GM12873 (cell line): ENCODE results near the gene C15orf39.

Experiments used
- CTCF ChIP-seq: IDR thresholded peaks from 2 replicates; pipeline ENCODE4 v1.5.1; 2012; ENCODE audit warnings: low read depth, mild to moderate bottlenecking, moderate library complexity, low read length, control low read depth; ENCODE audit not compliant: insufficient read depth; ENCODE audit errors: missing control alignments

Gene C15orf39

DNA sequence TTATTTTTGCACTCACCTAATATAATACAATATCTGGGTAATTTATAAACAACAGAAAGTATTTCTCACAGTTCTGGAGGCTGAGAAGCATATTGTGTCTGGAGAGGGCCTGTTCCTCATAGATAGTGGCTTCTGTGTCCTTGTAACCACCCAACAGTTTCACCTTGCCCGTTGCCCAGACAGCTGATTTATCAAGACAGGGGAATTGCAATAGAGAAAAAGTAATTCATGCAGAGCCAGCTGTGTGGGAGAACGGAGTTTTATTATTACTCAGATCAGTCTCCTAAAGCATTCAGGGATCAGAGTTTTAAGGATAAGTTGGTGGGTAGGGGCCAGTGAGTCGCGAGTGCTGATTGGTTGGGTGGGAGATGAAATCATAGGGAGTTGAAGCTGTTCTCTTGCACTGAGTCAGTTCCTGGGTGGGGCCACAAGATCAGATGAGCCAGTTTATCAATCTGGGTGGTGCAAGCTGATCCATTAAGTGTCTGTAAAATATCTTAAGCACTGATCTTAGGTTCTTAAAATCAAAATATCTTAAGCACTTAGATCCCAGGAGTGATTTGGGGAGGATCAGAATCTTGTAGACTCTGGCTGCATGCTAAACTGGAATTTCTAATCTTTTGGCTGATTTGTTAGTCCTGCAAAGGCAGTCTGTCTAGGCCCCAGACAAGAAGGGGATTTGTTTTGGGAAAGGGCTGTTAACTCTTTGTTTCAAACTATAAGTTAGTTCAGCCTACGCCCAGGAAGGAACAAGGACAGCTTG lies 33.9 kb upstream of the C15orf39 start:
- TF ChIP-seq CTCF: no peak

DNA sequence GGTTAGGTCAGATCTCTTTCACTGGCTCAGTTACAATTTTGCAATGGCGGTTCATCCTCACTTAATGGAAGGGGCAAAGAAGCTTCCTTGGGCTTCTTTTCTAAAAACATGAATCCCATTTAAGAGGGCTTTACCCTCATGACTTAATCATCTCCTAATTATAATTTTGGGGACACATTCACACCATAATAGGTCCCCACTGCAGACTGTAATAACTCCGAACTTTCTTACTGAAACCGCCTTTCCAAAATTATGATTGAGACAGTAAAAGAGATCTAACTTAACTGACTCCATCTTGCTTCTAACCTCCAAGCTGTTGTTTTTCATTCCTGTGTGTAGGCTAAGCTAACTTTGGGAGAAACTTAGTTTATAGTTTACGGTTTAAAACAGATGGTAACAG lies 33.3 kb upstream of the C15orf39 start:
- TF ChIP-seq CTCF: no peak

DNA sequence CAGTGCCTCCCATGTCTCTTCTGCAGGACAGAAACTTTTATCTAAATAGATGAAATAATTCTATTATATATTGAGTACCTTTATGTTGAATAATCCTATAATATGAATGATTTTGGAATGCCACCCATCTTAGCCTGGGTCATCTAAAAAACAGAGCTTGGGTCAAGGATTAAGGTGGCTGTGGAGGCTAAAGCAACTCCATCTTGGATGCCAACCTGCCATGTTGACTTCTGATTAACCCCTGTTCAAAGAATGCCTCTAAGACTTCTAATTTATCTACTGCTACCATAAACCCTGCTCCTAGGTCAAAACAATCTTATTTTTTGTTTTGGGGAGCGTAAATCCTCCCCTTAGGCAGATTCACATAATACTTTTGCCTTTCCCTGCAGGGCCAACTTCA lies 31.5 kb upstream of the C15orf39 start:
- no peak for TF ChIP-seq CTCF

GRCh38 chr15:75170711-75171341 lies 30.9 kb upstream of the C15orf39 start:
- no peak for TF ChIP-seq CTCF

GRCh38 chr15:75171408-75171807 lies 30.3 kb upstream of the C15orf39 start:
- TF ChIP-seq CTCF: no peak

- TF ChIP-seq CTCF: no peak
Observed at GRCh38 chr15:75172284-75172820, 29.3 kb upstream of the C15orf39 start.

- no peak for TF ChIP-seq CTCF
Observed at GRCh38 chr15:75174102-75174501, 27.6 kb upstream of the C15orf39 start.
